Psoas muscle (tissue), 8 donors: ENCODE measurements around the gene CDK5. TPM values are rescaled to one million over a fixed set of nuclear protein-coding genes. Genes with fewer than 3 reads are reported as not detected.

Experiments used
- ATAC-seq, 4 donors: fragments of 200-7000 bp; cut with Tn5 transposase; one replicate each; pipeline ENCODE4 v1.9.1; 2020; ENCODE audit warnings: moderate library complexity in 3 of 4, mild to moderate bottlenecking in 2 of 4
- DNase-seq, 2 donors: peaks; one replicate each; pipeline ENCODE4 v3.0.0-alpha.2; 2020
- H3K27ac ChIP-seq: fragments of 200-600 bp; one replicate; pipeline ENCODE4 v1.8.0; 2022
- H3K27me3 ChIP-seq, 3 donors: fragments of 200-600 bp in 1 of 3; one replicate each; pipeline versions ENCODE4 v1.6.1 to v1.8.0; 2013 to 2022; ENCODE audit warnings: low read length in 2 of 3, mild to moderate bottlenecking in 2 of 3, moderate library complexity in 1 of 3; ENCODE audit not compliant: insufficient read depth in 3 of 3
- H3K36me3 ChIP-seq, 2 donors: fragments of 200-600 bp in 1 of 2; one replicate each; pipeline versions ENCODE4 v1.6.1 to v1.8.0; 2013 to 2022; ENCODE audit warnings: low read depth in 1 of 2, mild to moderate bottlenecking in 1 of 2, moderate library complexity in 1 of 2; ENCODE audit not compliant: insufficient read depth in 1 of 2
- H3K4me1 ChIP-seq: fragments of 200-600 bp; one replicate; pipeline ENCODE4 v1.8.0; 2022
- H3K4me3 ChIP-seq: fragments of 200-600 bp; one replicate; pipeline ENCODE4 v1.8.0; 2022; ENCODE audit warnings: mild to moderate bottlenecking
- H3K9me3 ChIP-seq: fragments of 200-600 bp; one replicate; pipeline ENCODE4 v1.8.0; 2022
- CTCF ChIP-seq: fragments of 200-600 bp; IDR thresholded peaks from one replicate; pipeline ENCODE4 v1.8.0; 2022; ENCODE audit warnings: antibody characterized with exemption
- WGBS, 3 donors: extraction: QIAGEN DNeasy Blood & Tissue Kit; methylation state at CpG; one replicate each; pipeline versions ENCODE4 v1.1.6 to v1.1.7; 2013; 5-methylcytosine and 5-hydroxymethylcytosine counted together
- intact Hi-C, 2 donors: fragments of 100-400 bp; cut with DNase I; formaldehyde crosslinking; loops; one replicate each; pipeline versions ENCODE4 v1.11.0 to v1.14.2; 2022
- polyA plus RNA-seq, 3 donors: library from polyadenylated mRNA; stranded (reverse); fragments of 200-250 nt; gene quantifications; one replicate each; pipeline ENCODE4 v1.2.3, GENCODE V29; 2013
- total RNA-seq, 4 donors: library from RNA; stranded (reverse); fragmentation: NEBNext Ultra II Directional in 2 of 4; extraction: Animal tissue kit (Norgen Biotek cat#: 25700) in 2 of 4; gene quantifications; one replicate each; pipeline versions ENCODE4 v1.2.1 to v1.2.4, GENCODE V29; 2021 to 2023
- donor health status: healthy with polysubstance abuse.
- donor health status: DM: no; HTN: no; CAD: no; lungs with moderate emphysema.
- donor health status: Bipolar disorder and iron deficiency.
- donor health status: healthy.
- donor health status: DM: yes; HTN: yes; CAD: no.
- donor health status: DM: no; HTN: no; CAD: no.
- donor health status: DM: no; HTN: no; CAD: no.
- donor health status: DM: yes; HTN: yes; CAD: no.

CDK5 gene
- total and polyA plus RNA-seq, 7 donors, result 3.8 to 15.2 (median 5.8) TPM

DNA sequence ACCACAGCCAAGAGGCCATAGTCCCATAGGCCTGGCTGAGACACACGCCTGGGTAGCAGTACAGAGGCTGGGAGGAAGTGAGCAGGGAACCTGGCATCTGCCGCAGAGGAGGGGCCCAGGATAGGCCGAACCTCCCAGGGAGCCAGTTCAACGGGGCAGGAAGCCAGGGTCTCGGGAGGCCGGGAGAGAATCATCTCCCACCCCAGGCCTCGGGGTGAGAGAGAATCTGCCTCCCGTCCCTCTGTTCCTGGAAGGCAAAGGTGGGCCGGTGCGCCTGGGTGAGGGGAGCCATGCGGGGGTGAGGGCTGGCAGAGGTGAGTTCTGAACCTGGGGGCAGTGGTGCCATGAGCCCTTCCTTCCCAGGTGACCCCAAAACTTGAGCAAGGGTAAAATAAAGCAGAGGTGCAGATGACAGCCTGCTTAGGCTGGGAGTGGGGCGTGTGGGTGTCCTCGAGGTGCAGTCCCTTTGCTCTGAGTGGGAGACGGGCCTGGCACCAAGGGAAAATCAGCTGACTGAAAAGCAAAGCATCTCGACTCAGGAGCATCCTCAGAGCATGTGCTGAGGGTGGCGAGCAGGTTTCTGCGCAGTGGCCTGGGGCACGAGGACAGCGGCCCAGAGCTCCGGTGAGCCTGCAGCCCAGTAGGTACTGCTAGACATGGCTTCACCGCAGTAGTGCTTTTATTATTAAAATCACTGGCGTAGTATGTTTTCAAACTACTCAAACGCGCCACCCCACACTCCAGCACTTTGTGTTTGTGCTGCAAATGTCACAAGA, 44.1 kb upstream of the CDK5 start:
- TF ChIP-seq CTCF, result no peak
- WGBS, 3 donors, result 81 to 87% (median 86%) methylated on average over 23 to 24 of the region's 24 CpGs
- Histone ChIP-seq H3K27me3 (no peaks in the 10 kb centered on the region), H3K27ac (no peak overlapping the region), H3K4me1 (no peaks in the 10 kb centered on the region), H3K9me3 (no peaks in the 10 kb centered on the region), H3K4me3 (no peak overlapping the region), H3K36me3 (peaks cover 0 to 8% of the 10 kb centered on the region in 2 donors)
- ATAC-seq, result no peak
- intact Hi-C loops, result no loop called here
- peak in 1 of 2 donors; percentile 15 for DNase-seq

- H3K27ac ChIP-seq, result no peak overlapping the region
- DNase-seq (peak in 1 of 2 donors; percentile 12), ATAC-seq (no peak)
- H3K9me3 ChIP-seq, result no peaks in the 10 kb centered on the region
- H3K4me1 ChIP-seq, result no peaks in the 10 kb centered on the region
- WGBS, 3 donors, result 89 to 95% (median 90%) methylated on average over 10 of the region's 10 CpGs
- peaks cover 0 to 8% of the 10 kb centered on the region in 2 donors for H3K36me3 ChIP-seq
- intact Hi-C loops, result no loop called here
- TF ChIP-seq CTCF, result no peak
- no peaks in the 10 kb centered on the region for H3K27me3 ChIP-seq
- H3K4me3 ChIP-seq, result no peak overlapping the region
Observed at GRCh38 chr7:151100921-151101320, 43.2 kb upstream of the CDK5 start.

DNA sequence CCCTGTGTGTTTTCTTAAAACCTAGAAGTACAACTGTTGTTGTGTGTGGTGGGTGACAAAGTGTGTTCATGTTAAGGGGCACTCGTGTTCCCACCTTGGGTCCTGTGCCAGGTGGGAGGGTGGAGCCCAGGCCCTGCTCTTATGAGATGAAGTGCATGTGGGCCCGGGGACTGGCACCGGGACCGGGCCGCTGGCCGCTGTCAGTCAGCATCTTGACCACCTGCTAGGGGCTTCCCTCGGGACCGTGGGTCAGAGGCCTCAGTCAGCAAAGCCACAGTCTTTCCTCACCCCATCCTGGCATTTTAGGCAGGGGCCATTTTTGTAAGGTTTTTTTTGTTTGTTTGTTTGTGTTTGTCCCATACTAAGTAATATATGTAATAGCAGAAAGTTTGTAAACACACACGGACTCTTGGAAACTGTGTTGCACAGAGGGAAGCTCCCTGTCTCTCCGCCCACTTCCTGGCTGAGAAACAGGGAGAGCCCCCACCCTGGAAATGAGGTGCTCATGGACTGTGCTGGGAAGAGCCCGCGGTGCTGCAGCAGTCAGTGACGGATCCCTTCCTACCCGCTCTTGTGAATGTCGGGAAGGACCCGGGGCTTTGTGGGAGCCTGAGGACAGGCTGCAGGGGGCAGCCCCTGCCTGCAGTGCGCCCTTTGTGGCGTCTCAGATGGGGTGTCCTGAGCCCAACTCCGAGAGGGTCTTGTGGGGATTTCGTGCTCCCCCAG, 42.0 kb upstream of the CDK5 start:
- TF ChIP-seq CTCF, result no peak
- Histone ChIP-seq H3K36me3 (peaks cover 0 to 2% of the 10 kb centered on the region in 2 donors), H3K27ac (no peak overlapping the region), H3K9me3 (no peaks in the 10 kb centered on the region), H3K4me1 (no peaks in the 10 kb centered on the region), H3K4me3 (no peak overlapping the region), H3K27me3 (no peaks in the 10 kb centered on the region)
- intact Hi-C loops, result no loop called here
- 49 to 53% (median 50%) methylated on average over 20 of the region's 20 CpGs for WGBS, 3 donors
- ATAC-seq (peak in 1 of 4 donors; percentile 21), DNase-seq (peak in 1 of 2 donors; percentile 11)

GRCh38 chr7:151095828-151096475, 38.3 kb upstream of the CDK5 start:
- Histone ChIP-seq H3K4me3 (no peak overlapping the region), H3K4me1 (no peaks in the 10 kb centered on the region), H3K27ac (no peak overlapping the region), H3K36me3 (peaks cover 0 to 8% of the 10 kb centered on the region in 2 donors), H3K9me3 (no peaks in the 10 kb centered on the region), H3K27me3 (no peaks in the 10 kb centered on the region)
- TF ChIP-seq CTCF, result no peak
- no peak for DNase-seq
- no peak for ATAC-seq
- intact Hi-C loops, result no loop called here
- WGBS, 3 donors, result 66 to 76% (median 70%) methylated on average over 17 of the region's 17 CpGs
